Natural killer cell (primary cell): Measurements from ENCODE around the gene ACSL6. TPM values are rescaled to one million over a fixed set of nuclear protein-coding genes. Genes with fewer than 3 reads are reported as not detected.

Experiments
- ATAC-seq, 3 donors: fragments of 150-1000 bp in 2 of 3; fragments of 200-7000 bp in 1 of 3; cut with Tn5 transposase; 1 replicate in 1 of 3; 2 replicates in 2 of 3; pipeline ENCODE4 v1.10.0; 2021; ENCODE audit warnings: mild to moderate bottlenecking in 2 of 3, moderate library complexity in 2 of 3
- DNase-seq, 2 donors: peaks; one replicate each; pipeline versions ENCODE4 v3.0.0 to v3.0.0-alpha.2; 2013 to 2021; ENCODE audit warnings: mixed read lengths in 1 of 2
- H3K27ac ChIP-seq: one replicate; pipeline ENCODE4 v1.5.1; 2013; ENCODE audit warnings: mild to moderate bottlenecking, low read length
- H3K27me3 ChIP-seq: one replicate; pipeline ENCODE4 v1.6.1; 2013; ENCODE audit warnings: low read length; ENCODE audit not compliant: control insufficient read depth, insufficient read depth
- H3K36me3 ChIP-seq: one replicate; pipeline ENCODE4 v1.6.1; 2013; ENCODE audit warnings: low read length; ENCODE audit not compliant: control insufficient read depth, insufficient read depth
- H3K4me1 ChIP-seq: one replicate; pipeline ENCODE4 v1.6.1; 2013; ENCODE audit warnings: low read length; ENCODE audit not compliant: control insufficient read depth, insufficient read depth
- H3K4me3 ChIP-seq: one replicate; pipeline ENCODE4 v1.5.1; 2013; ENCODE audit warnings: low read length
- H3K9me3 ChIP-seq: one replicate; pipeline ENCODE4 v1.6.1; 2013; ENCODE audit warnings: low read length; ENCODE audit not compliant: control insufficient read depth, insufficient read depth
- H3K27ac Mint-ChIP-seq, 2 donors: one replicate each; pipeline ENCODE4 v1.8.0; 2022; ENCODE audit warnings: mild to moderate bottlenecking in 2 of 2, mixed read lengths in 2 of 2, moderate library complexity in 1 of 2
- H3K27me3 Mint-ChIP-seq, 2 donors: one replicate each; pipeline ENCODE4 v1.8.0; 2022; ENCODE audit warnings: low read depth in 2 of 2, mixed read lengths in 2 of 2
- H3K36me3 Mint-ChIP-seq: one replicate; pipeline ENCODE4 v1.8.0; 2022; ENCODE audit warnings: mixed read lengths
- H3K4me1 Mint-ChIP-seq, 2 donors: one replicate each; pipeline ENCODE4 v1.8.0; 2022; ENCODE audit warnings: mixed read lengths in 2 of 2
- H3K4me3 Mint-ChIP-seq: one replicate; pipeline ENCODE4 v1.8.0; 2022; ENCODE audit warnings: mild to moderate bottlenecking, moderate library complexity, mixed read lengths
- H3K9me3 Mint-ChIP-seq, 2 donors: one replicate each; pipeline ENCODE4 v1.8.0; 2022; ENCODE audit warnings: mixed read lengths in 2 of 2
- WGBS: methylation state at CpG from one replicate; pipeline ENCODE4 v1.1.7; 2013; ENCODE audit warnings: missing lambda C conversion rate; ENCODE audit not compliant: insufficient coverage; 5-methylcytosine and 5-hydroxymethylcytosine counted together
- intact Hi-C: fragments of 100-400 bp; cut with micrococcal nuclease; formaldehyde crosslinking; loops from one replicate; pipeline ENCODE4 v1.14.2; 2022
- total RNA-seq, 4 donors: library from RNA; stranded (reverse); fragments of 120-200 nt in 1 of 4; gene quantifications; one replicate each; pipeline versions ENCODE4 v1.2.3 to v1.2.4, GENCODE V29; 2013 to 2022
- TF ChIP-seq, protein P1 (sequence below): fragments of 200-600 bp; IDR thresholded peaks from one replicate; pipeline ENCODE4 v1.8.0; 2022; ENCODE audit warnings: antibody characterized with exemption

ACSL6 gene
- total RNA-seq, 3 donors from 2014 or later (not counting 1 experiment from before 2014, with no cell fraction given), result 2.1 to 2.2 (median 2.2) TPM

DNA sequence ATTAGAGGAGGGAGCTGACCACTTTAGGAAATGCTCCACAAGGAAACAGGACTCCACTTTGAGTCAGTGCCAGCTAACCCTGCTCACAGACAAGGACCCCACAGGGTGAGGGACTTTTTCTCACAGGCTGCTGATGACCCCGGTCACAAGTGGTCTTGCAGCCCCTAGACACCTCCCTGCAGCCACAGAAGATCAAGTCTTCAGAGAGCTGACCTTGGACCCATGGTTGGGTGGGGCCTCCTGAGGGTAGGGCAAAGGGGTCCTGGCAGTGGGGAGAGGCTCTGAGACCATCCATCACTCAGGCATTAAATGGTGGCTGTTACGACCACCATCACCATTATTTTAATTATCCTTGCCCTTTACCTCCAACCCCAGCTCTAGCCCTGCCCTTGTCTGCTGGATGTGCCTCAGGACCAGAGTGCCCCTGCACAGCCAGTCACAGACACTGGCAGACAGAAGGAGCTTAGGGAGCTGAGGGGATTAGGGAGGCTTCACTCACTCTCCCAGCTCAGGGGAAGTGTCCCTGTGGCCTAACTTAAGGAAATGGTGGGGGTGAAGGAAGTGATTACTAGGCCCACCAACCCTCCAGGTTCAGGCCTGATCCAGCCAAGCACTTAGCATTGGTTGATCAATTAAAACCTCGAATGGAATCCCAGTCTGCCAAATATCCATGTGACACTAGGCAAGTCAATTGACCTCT, 1.6 kb downstream of the ACSL6 start:
- DNase-seq, result no peak
- H3K9me3 Mint-ChIP-seq, result no peaks in the 10 kb centered on the region

DNA sequence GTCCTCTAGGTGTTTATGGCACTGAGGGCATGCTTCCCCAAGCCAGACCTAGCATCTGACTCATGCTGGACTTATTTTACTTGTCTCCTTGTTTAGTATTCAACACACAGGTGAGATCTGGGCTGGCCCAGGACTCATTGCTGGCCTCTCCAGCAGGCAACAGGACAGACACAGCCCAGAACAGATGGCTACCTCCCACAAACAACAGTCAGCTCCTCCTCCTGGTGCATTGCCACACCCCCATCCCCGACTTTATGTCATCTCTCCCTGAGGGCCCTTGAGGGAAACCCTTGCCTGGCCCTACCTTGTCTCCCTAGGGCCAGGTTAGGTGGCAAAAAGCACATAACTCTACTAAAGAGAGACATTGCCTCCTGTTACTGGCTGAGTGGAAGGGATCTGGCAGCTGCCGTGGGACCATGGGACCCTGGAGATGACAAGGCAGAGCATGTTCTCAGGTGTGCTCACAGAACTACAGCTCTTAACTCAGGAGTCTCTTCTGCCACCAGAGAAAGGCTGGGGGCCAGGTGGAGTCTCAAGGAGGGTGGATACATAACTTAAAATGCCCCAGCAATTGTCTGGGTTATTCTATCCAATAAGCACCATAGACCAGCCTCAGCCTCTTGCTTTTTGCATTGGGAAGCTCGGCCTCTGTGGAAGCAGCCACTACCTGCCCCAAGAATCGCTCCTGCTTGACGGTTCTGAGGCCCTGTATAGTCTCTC, 2.3 kb downstream of the ACSL6 start:
- H3K27me3 Mint-ChIP-seq, result peaks cover 26 to 32% of the 10 kb centered on the region in 2 donors
- no peak overlapping the region for H3K27ac Mint-ChIP-seq
- ATAC-seq, result no peak

More for the DNA sequence above, 1.6 kb downstream of the ACSL6 start:
- Mint-ChIP-seq H3K4me1 (peaks cover 20 to 37% of the 10 kb centered on the region in 2 donors), H3K36me3 (no peaks in the 10 kb centered on the region), H3K4me3 (peak overlapping the region; percentile 82), H3K27ac (peak overlapping the region in 1 of 2 donors; percentile 71), H3K27me3 (peaks cover 26 to 32% of the 10 kb centered on the region in 2 donors)
- Histone ChIP-seq H3K36me3 (no peaks in the 10 kb centered on the region), H3K9me3 (no peaks in the 10 kb centered on the region), H3K27ac (no peak overlapping the region), H3K4me1 (peaks cover 29% of the 10 kb centered on the region), H3K27me3 (peaks cover 26% of the 10 kb centered on the region), H3K4me3 (no peak overlapping the region)
- no peak for ATAC-seq
- intact Hi-C loops, result loop anchor here (5.0 kb wide), 3 partner anchors 213 to 588 kb away; partner anchors contain the start of genes FNIP1 and RAPGEF6
- WGBS, result 91% methylated on average over 3 of the region's 3 CpGs
- TF ChIP-seq, protein P1, sequence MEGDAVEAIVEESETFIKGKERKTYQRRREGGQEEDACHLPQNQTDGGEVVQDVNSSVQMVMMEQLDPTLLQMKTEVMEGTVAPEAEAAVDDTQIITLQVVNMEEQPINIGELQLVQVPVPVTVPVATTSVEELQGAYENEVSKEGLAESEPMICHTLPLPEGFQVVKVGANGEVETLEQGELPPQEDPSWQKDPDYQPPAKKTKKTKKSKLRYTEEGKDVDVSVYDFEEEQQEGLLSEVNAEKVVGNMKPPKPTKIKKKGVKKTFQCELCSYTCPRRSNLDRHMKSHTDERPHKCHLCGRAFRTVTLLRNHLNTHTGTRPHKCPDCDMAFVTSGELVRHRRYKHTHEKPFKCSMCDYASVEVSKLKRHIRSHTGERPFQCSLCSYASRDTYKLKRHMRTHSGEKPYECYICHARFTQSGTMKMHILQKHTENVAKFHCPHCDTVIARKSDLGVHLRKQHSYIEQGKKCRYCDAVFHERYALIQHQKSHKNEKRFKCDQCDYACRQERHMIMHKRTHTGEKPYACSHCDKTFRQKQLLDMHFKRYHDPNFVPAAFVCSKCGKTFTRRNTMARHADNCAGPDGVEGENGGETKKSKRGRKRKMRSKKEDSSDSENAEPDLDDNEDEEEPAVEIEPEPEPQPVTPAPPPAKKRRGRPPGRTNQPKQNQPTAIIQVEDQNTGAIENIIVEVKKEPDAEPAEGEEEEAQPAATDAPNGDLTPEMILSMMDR, result no peak

DNA sequence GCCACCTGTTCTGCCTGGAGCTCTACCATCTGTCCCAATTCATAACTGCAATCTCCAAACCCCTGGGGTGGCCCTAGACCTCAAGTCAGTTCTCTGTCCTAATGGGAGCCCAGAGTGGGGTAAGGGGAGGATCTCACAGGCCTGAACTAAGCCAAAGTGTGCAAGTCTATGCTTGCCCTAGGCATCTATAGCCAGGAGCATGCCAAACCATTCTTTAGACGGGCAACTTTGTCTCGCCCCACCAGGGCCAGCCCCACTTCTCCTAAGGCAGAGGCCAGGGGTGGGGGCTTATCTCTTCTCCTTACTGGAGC, 3.3 kb downstream of the ACSL6 start:
- H3K36me3 ChIP-seq, result no peaks in the 10 kb centered on the region
- WGBS, result 81% methylated on average over 2 of the region's 2 CpGs
- H3K27ac ChIP-seq, result no peak overlapping the region
- intact Hi-C loops, result loop anchor here (1.0 to 5.0 kb wide), 2 partner anchors 419 to 586 kb away; no protein-coding TSS in a partner anchor
- TF ChIP-seq, protein P1, result peak; percentile 24
- no peak overlapping the region for H3K4me3 Mint-ChIP-seq
- H3K9me3 ChIP-seq, result no peaks in the 10 kb centered on the region
- no peaks in the 10 kb centered on the region for H3K9me3 Mint-ChIP-seq
- H3K4me1 ChIP-seq, result peaks cover 30% of the 10 kb centered on the region
- ATAC-seq, result no peak
- peaks cover 20 to 37% of the 10 kb centered on the region in 2 donors for H3K4me1 Mint-ChIP-seq
- H3K36me3 Mint-ChIP-seq, result no peaks in the 10 kb centered on the region
- DNase-seq, result no peak
- H3K27me3 Mint-ChIP-seq, result peaks cover 26 to 30% of the 10 kb centered on the region in 2 donors
- no peak overlapping the region for H3K27ac Mint-ChIP-seq
- no peak overlapping the region for H3K4me3 ChIP-seq
- peaks cover 26% of the 10 kb centered on the region for H3K27me3 ChIP-seq

More for the DNA sequence above, 2.3 kb downstream of the ACSL6 start:
- H3K36me3 Mint-ChIP-seq, result no peaks in the 10 kb centered on the region
- Histone ChIP-seq H3K4me1 (peaks cover 29% of the 10 kb centered on the region), H3K9me3 (no peaks in the 10 kb centered on the region), H3K27ac (no peak overlapping the region), H3K4me3 (no peak overlapping the region), H3K27me3 (peaks cover 26% of the 10 kb centered on the region), H3K36me3 (no peaks in the 10 kb centered on the region)
- intact Hi-C loops, result loop anchor here (1.0 to 5.0 kb wide), 2 partner anchors 420 to 587 kb away; no protein-coding TSS in a partner anchor
- no peak overlapping the region for H3K4me3 Mint-ChIP-seq
- DNase-seq, result no peak
- H3K4me1 Mint-ChIP-seq, result peaks cover 20 to 37% of the 10 kb centered on the region in 2 donors
- H3K9me3 Mint-ChIP-seq, result no peaks in the 10 kb centered on the region
- TF ChIP-seq, protein P1, result no peak
- 90% methylated on average over 5 of the region's 5 CpGs for WGBS
